SK-N-SH (cell line): ENCODE measurements around the gene AFF3.

Source experiments
- CTCF ChIP-seq: fragments of 200-600 bp; sonication (generic); IDR thresholded peaks from 2 replicates; pipeline ENCODE4 v1.6.1; 2017; ENCODE audit warnings: antibody characterized with exemption, mild to moderate bottlenecking, moderate library complexity
- EP300 ChIP-seq, 2 experiments: IDR thresholded peaks; 2 replicates each; pipeline versions ENCODE4 v1.4.0 to v1.6.1; 2012; ENCODE audit warnings: borderline replicate concordance in 1 of 2, low read depth in 1 of 2, low read length in 1 of 2
- EZH2phosphoT487 ChIP-seq: fragments of 200-600 bp; sonication (generic); IDR thresholded peaks from 2 replicates; pipeline ENCODE4 v1.6.1; 2017; ENCODE audit warnings: low read depth, mixed run types, mild to moderate bottlenecking, antibody characterized with exemption, moderate library complexity, borderline replicate concordance
- FOXM1 ChIP-seq: IDR thresholded peaks from 2 replicates; pipeline ENCODE4 v1.4.0; 2012; ENCODE audit warnings: low read depth, mild to moderate bottlenecking
- JUND ChIP-seq: IDR thresholded peaks from 2 replicates; pipeline ENCODE4 v1.4.0; 2012
- MAX ChIP-seq: IDR thresholded peaks from 2 replicates; pipeline ENCODE4 v1.4.0; 2012; ENCODE audit warnings: low read depth
- MXI1 ChIP-seq: IDR thresholded peaks from 2 replicates; pipeline ENCODE4 v1.6.1; 2012; ENCODE audit warnings: mild to moderate bottlenecking, low read depth, low read length, improper control_type of control experiment
- NFIC ChIP-seq: IDR thresholded peaks from 2 replicates; pipeline ENCODE4 v1.4.0; 2012; ENCODE audit warnings: borderline replicate concordance
- NRF1 ChIP-seq: IDR thresholded peaks from 2 replicates; pipeline ENCODE4 v1.6.1; 2012; ENCODE audit warnings: low read depth, mild to moderate bottlenecking, low read length
- POLR2AphosphoS5 ChIP-seq: IDR thresholded peaks from 2 replicates; pipeline ENCODE4 v1.6.1; 2012; ENCODE audit warnings: low read depth, low read length
- RFX5 ChIP-seq: IDR thresholded peaks from 2 replicates; pipeline ENCODE4 v1.6.1; 2012; ENCODE audit warnings: mild to moderate bottlenecking, improper control_type of control experiment, low read length
- RXRA ChIP-seq: IDR thresholded peaks from 2 replicates; pipeline ENCODE4 v1.4.0; 2012; ENCODE audit warnings: low read depth, mild to moderate bottlenecking, borderline replicate concordance
- TF ChIP-seq, protein P1 (sequence below): IDR thresholded peaks from 2 replicates; pipeline ENCODE4 v1.4.0; 2012; ENCODE audit warnings: low read depth, borderline replicate concordance

DNA sequence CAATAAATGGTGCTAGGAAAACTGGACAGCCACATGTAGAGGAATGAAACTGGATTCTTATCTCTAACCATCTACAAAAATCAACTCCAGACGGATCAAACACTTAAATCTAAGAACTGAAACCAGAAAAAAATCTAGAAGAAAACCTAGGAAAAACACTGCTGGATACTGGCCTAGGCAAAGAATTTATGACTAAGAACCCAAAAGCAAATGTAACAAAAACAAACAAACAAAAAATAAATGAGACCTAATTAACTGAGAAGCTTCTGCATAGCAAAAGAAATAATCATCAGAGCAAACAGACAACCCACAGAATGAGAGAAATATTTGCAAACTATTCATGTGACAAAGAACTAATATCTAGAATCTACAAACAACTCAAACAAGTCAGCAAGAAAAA, 338.5 kb downstream of the AFF3 start:
- TF ChIP-seq JUND (no peak), POLR2AphosphoS5 (no peak), EZH2phosphoT487 (no peak), EP300 (IDR thresholded peaks at IDR 0.05; ENCODE audit: borderline replicate concordance in 1 of 2, low read depth in 1 of 2, low read length in 1 of 2) (no peak), CTCF (no peak), MXI1 (no peak), NRF1 (no peak), FOXM1 (no peak), RFX5 (no peak), RXRA (no peak), NFIC (no peak), MAX (no peak)
- TF ChIP-seq, protein P1, sequence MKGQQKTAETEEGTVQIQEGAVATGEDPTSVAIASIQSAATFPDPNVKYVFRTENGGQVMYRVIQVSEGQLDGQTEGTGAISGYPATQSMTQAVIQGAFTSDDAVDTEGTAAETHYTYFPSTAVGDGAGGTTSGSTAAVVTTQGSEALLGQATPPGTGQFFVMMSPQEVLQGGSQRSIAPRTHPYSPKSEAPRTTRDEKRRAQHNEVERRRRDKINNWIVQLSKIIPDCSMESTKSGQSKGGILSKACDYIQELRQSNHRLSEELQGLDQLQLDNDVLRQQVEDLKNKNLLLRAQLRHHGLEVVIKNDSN, result no peak
